K562 (cell line): ENCODE measurements around the gene CPOX.

Experiments
- DIDO1 ChIP-seq: fragments of 450-650 bp; IDR thresholded peaks from 2 replicates; pipeline ENCODE4 v1.6.1; 2016; ENCODE audit warnings: low read depth, missing biosample characterization, missing genetic modification characterization
- DPF2 ChIP-seq: fragments of 450-650 bp; IDR thresholded peaks from 2 replicates; pipeline ENCODE4 v1.6.1; 2016
- EZH2 ChIP-seq: IDR thresholded peaks from 2 replicates; pipeline ENCODE4 v1.6.1; 2012; ENCODE audit warnings: low read depth, mild to moderate bottlenecking, inconsistent platforms, low read length, borderline replicate concordance
- GABPA ChIP-seq: fragments of 200-800 bp; sonication (Bioruptor generic); conservative IDR thresholded peaks from 2 replicates; pipeline ENCODE4 v1.6.1; 2016; ENCODE audit warnings: low read depth, missing genetic modification characterization, missing compliant biosample characterization
- GABPB1 ChIP-seq: sonication (generic); formaldehyde crosslinking; IDR thresholded peaks from 2 replicates; pipeline ENCODE4 v1.8.0; 2022; ENCODE audit warnings: mild to moderate bottlenecking, missing genetic modification reagents
- HNRNPUL1 ChIP-seq: fragments of 200-400 bp; formaldehyde crosslinking; IDR thresholded peaks from 2 replicates; pipeline ENCODE4 v1.6.1; 2017; ENCODE audit warnings: low read length
- PCBP1 ChIP-seq: fragments of 200-400 bp; formaldehyde crosslinking; IDR thresholded peaks from 2 replicates; pipeline ENCODE4 v1.6.1; 2018; ENCODE audit warnings: mild to moderate bottlenecking, low read depth, low read length; ENCODE audit not compliant: poor library complexity, severe bottlenecking
- POLR2A ChIP-seq: fragments of 450-650 bp; conservative IDR thresholded peaks from 2 replicates; pipeline ENCODE4 v1.6.1; 2016
- SP1 ChIP-seq: sonication (generic); formaldehyde crosslinking; IDR thresholded peaks from 2 replicates; pipeline ENCODE4 v1.8.1; 2022; ENCODE audit warnings: mild to moderate bottlenecking, missing genetic modification reagents
- USF2 ChIP-seq: sonication (generic); formaldehyde crosslinking; IDR thresholded peaks from 2 replicates; pipeline ENCODE4 v1.5.0; 2020; ENCODE audit warnings: missing genetic modification reagents
- ZNF584 ChIP-seq: fragments of 200-800 bp; sonication (Bioruptor generic); IDR thresholded peaks from 2 replicates; pipeline ENCODE4 v1.6.1; 2016; ENCODE audit warnings: low read depth, mild to moderate bottlenecking, missing genetic modification characterization, missing compliant biosample characterization
- TF ChIP-seq, protein P1 (sequence below): sonication (generic); formaldehyde crosslinking; IDR thresholded peaks from 2 replicates; pipeline ENCODE4 v1.9.0; 2022; ENCODE audit warnings: mild to moderate bottlenecking, missing genetic modification reagents
- TF ChIP-seq, protein P2 (sequence below): fragments of 250-450 bp; sonication (Bioruptor Pico); IDR thresholded peaks from 2 replicates; pipeline ENCODE4 v1.5.0; 2020; ENCODE audit warnings: mild to moderate bottlenecking, borderline replicate concordance
- TF ChIP-seq, protein P3 (sequence below): fragments of 200-600 bp; sonication (generic); IDR thresholded peaks from one replicate; pipeline ENCODE4 v1.6.1; 2012; ENCODE audit warnings: mild to moderate bottlenecking, low read depth, low read length, inconsistent platforms

- TF ChIP-seq PCBP1, result no peak
- no peak for TF ChIP-seq EZH2
- no peak for TF ChIP-seq SP1 (CRISPR knock-in tag)
- TF ChIP-seq, protein P1, sequence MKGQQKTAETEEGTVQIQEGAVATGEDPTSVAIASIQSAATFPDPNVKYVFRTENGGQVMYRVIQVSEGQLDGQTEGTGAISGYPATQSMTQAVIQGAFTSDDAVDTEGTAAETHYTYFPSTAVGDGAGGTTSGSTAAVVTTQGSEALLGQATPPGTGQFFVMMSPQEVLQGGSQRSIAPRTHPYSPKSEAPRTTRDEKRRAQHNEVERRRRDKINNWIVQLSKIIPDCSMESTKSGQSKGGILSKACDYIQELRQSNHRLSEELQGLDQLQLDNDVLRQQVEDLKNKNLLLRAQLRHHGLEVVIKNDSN (CRISPR knock-in tag), result no peak
- TF ChIP-seq DPF2, result no peak
- no peak for TF ChIP-seq ZNF584
- TF ChIP-seq, protein P2, sequence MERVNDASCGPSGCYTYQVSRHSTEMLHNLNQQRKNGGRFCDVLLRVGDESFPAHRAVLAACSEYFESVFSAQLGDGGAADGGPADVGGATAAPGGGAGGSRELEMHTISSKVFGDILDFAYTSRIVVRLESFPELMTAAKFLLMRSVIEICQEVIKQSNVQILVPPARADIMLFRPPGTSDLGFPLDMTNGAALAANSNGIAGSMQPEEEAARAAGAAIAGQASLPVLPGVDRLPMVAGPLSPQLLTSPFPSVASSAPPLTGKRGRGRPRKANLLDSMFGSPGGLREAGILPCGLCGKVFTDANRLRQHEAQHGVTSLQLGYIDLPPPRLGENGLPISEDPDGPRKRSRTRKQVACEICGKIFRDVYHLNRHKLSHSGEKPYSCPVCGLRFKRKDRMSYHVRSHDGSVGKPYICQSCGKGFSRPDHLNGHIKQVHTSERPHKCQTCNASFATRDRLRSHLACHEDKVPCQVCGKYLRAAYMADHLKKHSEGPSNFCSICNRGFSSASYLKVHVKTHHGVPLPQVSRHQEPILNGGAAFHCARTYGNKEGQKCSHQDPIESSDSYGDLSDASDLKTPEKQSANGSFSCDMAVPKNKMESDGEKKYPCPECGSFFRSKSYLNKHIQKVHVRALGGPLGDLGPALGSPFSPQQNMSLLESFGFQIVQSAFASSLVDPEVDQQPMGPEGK, result no peak
- no peak for TF ChIP-seq USF2 (CRISPR knock-in tag)
- TF ChIP-seq, protein P3, sequence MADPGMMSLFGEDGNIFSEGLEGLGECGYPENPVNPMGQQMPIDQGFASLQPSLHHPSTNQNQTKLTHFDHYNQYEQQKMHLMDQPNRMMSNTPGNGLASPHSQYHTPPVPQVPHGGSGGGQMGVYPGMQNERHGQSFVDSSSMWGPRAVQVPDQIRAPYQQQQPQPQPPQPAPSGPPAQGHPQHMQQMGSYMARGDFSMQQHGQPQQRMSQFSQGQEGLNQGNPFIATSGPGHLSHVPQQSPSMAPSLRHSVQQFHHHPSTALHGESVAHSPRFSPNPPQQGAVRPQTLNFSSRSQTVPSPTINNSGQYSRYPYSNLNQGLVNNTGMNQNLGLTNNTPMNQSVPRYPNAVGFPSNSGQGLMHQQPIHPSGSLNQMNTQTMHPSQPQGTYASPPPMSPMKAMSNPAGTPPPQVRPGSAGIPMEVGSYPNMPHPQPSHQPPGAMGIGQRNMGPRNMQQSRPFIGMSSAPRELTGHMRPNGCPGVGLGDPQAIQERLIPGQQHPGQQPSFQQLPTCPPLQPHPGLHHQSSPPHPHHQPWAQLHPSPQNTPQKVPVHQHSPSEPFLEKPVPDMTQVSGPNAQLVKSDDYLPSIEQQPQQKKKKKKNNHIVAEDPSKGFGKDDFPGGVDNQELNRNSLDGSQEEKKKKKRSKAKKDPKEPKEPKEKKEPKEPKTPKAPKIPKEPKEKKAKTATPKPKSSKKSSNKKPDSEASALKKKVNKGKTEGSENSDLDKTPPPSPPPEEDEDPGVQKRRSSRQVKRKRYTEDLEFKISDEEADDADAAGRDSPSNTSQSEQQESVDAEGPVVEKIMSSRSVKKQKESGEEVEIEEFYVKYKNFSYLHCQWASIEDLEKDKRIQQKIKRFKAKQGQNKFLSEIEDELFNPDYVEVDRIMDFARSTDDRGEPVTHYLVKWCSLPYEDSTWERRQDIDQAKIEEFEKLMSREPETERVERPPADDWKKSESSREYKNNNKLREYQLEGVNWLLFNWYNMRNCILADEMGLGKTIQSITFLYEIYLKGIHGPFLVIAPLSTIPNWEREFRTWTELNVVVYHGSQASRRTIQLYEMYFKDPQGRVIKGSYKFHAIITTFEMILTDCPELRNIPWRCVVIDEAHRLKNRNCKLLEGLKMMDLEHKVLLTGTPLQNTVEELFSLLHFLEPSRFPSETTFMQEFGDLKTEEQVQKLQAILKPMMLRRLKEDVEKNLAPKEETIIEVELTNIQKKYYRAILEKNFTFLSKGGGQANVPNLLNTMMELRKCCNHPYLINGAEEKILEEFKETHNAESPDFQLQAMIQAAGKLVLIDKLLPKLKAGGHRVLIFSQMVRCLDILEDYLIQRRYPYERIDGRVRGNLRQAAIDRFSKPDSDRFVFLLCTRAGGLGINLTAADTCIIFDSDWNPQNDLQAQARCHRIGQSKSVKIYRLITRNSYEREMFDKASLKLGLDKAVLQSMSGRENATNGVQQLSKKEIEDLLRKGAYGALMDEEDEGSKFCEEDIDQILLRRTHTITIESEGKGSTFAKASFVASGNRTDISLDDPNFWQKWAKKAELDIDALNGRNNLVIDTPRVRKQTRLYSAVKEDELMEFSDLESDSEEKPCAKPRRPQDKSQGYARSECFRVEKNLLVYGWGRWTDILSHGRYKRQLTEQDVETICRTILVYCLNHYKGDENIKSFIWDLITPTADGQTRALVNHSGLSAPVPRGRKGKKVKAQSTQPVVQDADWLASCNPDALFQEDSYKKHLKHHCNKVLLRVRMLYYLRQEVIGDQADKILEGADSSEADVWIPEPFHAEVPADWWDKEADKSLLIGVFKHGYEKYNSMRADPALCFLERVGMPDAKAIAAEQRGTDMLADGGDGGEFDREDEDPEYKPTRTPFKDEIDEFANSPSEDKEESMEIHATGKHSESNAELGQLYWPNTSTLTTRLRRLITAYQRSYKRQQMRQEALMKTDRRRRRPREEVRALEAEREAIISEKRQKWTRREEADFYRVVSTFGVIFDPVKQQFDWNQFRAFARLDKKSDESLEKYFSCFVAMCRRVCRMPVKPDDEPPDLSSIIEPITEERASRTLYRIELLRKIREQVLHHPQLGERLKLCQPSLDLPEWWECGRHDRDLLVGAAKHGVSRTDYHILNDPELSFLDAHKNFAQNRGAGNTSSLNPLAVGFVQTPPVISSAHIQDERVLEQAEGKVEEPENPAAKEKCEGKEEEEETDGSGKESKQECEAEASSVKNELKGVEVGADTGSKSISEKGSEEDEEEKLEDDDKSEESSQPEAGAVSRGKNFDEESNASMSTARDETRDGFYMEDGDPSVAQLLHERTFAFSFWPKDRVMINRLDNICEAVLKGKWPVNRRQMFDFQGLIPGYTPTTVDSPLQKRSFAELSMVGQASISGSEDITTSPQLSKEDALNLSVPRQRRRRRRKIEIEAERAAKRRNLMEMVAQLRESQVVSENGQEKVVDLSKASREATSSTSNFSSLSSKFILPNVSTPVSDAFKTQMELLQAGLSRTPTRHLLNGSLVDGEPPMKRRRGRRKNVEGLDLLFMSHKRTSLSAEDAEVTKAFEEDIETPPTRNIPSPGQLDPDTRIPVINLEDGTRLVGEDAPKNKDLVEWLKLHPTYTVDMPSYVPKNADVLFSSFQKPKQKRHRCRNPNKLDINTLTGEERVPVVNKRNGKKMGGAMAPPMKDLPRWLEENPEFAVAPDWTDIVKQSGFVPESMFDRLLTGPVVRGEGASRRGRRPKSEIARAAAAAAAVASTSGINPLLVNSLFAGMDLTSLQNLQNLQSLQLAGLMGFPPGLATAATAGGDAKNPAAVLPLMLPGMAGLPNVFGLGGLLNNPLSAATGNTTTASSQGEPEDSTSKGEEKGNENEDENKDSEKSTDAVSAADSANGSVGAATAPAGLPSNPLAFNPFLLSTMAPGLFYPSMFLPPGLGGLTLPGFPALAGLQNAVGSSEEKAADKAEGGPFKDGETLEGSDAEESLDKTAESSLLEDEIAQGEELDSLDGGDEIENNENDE, result no peak
- no peak for TF ChIP-seq GABPA (tag)
- no peak for TF ChIP-seq DIDO1 (tag)
- no peak for TF ChIP-seq POLR2A
- no peak for TF ChIP-seq GABPB1
- no peak for TF ChIP-seq HNRNPUL1
Observed at GRCh38 chr3:98628317-98628716, 34.9 kb upstream of the CPOX start.
